Neural crest cell (in vitro differentiated cells): ENCODE measurements around the gene PMEPA1. TPM values are rescaled to one million over a fixed set of nuclear protein-coding genes. Genes with fewer than 3 reads are reported as not detected.

ENCODE experiments used
- DNase-seq: peaks from one replicate; pipeline ENCODE4 v3.0.0; 2021; ENCODE audit warnings: low read depth, mixed read lengths, low spot score
- H3K27ac Mint-ChIP-seq: one replicate; pipeline ENCODE4 v1.8.0; 2021; ENCODE audit warnings: mild to moderate bottlenecking, mixed read lengths; ENCODE audit not compliant: unreplicated experiment
- H3K27me3 Mint-ChIP-seq: 2 replicates; pipeline ENCODE4 v1.8.0; 2021; ENCODE audit warnings: low read depth, mild to moderate bottlenecking, mixed read lengths
- H3K36me3 Mint-ChIP-seq: 2 replicates; pipeline ENCODE4 v1.8.0; 2021; ENCODE audit warnings: low read depth, mild to moderate bottlenecking, mixed read lengths
- H3K4me1 Mint-ChIP-seq: 2 replicates; pipeline ENCODE4 v1.8.0; 2021; ENCODE audit warnings: mixed read lengths
- H3K4me3 Mint-ChIP-seq: one replicate; pipeline ENCODE4 v1.8.0; 2021; ENCODE audit warnings: mild to moderate bottlenecking, mixed read lengths
- H3K9me3 Mint-ChIP-seq: 2 replicates; pipeline ENCODE4 v1.8.0; 2021; ENCODE audit warnings: mixed read lengths
- total RNA-seq: library from RNA; stranded (reverse); gene quantifications from 2 replicates; pipeline ENCODE4 v1.2.1, GENCODE V29; 2021
- TF ChIP-seq, protein P1 (sequence below): fragments of 200-600 bp; sonication (generic); conservative IDR thresholded peaks from 2 replicates; pipeline ENCODE4 v1.5.0; 2021; ENCODE audit warnings: antibody characterized with exemption, mild to moderate bottlenecking

PMEPA1 gene
- total RNA-seq, 1 donor from 2014 or later, result 3.2 TPM

DNA sequence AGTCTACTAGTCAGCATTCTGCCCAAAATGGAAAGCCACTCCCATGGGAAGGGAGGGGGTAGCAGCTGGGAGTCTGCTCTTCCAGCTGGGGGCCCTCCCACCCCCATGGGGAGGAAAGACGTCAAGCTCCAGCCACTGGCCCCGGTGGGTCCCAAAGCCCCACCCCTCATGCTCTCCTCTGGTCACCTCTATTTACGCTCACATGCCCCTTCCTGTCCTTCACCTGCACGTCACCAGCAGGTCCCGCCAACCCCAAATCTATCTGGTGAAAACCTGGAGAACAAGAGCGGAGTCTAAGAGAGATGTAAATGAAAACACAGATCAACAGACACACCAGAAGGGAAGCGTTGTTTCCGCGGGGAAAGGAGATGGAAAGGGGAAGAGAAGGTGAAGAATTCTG is 59.5 kb downstream of the PMEPA1 start:
- Mint-ChIP-seq H3K27me3 (peaks cover 5% of the 10 kb centered on the region), H3K4me1 (peaks cover 5% of the 10 kb centered on the region)

DNA sequence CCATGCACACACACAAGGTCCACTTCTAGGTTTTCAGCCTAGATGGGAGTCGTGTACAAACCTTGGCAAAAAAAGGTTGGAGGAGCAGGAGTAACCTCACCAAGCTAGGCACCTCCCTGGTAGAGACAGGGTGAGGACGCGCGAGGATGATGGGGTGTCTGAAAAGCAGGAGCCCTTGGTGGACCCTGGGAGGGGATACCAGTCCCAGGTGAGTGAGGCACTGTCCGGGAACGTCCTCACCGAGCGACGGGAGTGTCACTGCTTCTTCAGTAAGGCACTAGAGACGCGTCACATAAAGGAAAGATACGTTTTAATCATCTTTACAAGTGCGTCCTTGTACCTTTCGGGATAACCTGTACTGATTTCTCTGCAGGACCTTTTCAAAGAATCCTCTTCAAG is 60.2 kb downstream of the PMEPA1 start:
- Mint-ChIP-seq H3K4me3 (no peak overlapping the region), H3K36me3 (peaks cover 3% of the 10 kb centered on the region), H3K27ac (no peak overlapping the region), H3K4me1 (peaks cover 5% of the 10 kb centered on the region), H3K9me3 (peaks cover 3% of the 10 kb centered on the region), H3K27me3 (peaks cover 5% of the 10 kb centered on the region)
- TF ChIP-seq, protein P1, sequence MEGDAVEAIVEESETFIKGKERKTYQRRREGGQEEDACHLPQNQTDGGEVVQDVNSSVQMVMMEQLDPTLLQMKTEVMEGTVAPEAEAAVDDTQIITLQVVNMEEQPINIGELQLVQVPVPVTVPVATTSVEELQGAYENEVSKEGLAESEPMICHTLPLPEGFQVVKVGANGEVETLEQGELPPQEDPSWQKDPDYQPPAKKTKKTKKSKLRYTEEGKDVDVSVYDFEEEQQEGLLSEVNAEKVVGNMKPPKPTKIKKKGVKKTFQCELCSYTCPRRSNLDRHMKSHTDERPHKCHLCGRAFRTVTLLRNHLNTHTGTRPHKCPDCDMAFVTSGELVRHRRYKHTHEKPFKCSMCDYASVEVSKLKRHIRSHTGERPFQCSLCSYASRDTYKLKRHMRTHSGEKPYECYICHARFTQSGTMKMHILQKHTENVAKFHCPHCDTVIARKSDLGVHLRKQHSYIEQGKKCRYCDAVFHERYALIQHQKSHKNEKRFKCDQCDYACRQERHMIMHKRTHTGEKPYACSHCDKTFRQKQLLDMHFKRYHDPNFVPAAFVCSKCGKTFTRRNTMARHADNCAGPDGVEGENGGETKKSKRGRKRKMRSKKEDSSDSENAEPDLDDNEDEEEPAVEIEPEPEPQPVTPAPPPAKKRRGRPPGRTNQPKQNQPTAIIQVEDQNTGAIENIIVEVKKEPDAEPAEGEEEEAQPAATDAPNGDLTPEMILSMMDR, result no peak
- no peak for DNase-seq

More for the DNA sequence above, 59.5 kb downstream of the PMEPA1 start:
- no peak for DNase-seq
- TF ChIP-seq, protein P1, result no peak
- Mint-ChIP-seq H3K9me3 (no peaks in the 10 kb centered on the region), H3K27ac (no peak overlapping the region), H3K36me3 (peaks cover 3% of the 10 kb centered on the region), H3K4me3 (no peak overlapping the region)

DNA sequence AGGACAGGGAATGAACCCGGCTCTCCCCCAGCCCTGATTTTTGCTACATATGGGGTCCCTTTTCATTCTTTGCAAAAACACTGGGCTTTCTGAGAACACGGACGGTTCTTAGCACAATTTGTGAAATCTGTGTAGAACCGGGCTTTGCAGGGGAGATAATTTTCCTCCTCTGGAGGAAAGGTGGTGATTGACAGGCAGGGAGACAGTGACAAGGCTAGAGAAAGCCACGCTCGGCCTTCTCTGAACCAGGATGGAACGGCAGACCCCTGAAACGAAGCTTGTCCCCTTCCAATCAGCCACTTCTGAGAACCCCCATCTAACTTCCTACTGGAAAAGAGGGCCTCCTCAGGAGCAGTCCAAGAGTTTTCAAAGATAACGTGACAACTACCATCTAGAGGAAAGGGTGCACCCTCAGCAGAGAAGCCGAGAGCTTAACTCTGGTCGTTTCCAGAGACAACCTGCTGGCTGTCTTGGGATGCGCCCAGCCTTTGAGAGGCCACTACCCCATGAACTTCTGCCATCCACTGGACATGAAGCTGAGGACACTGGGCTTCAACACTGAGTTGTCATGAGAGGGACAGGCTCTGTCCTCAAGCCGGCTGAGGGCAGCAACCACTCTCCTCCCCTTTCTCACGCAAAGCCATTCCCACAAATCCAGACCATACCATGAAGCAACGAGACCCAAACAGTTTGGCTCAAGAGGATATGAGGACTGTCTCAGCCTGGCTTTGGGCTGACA is 60.8 kb downstream of the PMEPA1 start:
- Mint-ChIP-seq H3K27me3 (peaks cover 2% of the 10 kb centered on the region), H3K36me3 (peaks cover 3% of the 10 kb centered on the region), H3K27ac (no peak overlapping the region), H3K4me3 (no peak overlapping the region), H3K9me3 (peaks cover 6% of the 10 kb centered on the region), H3K4me1 (no peaks in the 10 kb centered on the region)
- DNase-seq, result no peak
- TF ChIP-seq, protein P1, result no peak

DNA sequence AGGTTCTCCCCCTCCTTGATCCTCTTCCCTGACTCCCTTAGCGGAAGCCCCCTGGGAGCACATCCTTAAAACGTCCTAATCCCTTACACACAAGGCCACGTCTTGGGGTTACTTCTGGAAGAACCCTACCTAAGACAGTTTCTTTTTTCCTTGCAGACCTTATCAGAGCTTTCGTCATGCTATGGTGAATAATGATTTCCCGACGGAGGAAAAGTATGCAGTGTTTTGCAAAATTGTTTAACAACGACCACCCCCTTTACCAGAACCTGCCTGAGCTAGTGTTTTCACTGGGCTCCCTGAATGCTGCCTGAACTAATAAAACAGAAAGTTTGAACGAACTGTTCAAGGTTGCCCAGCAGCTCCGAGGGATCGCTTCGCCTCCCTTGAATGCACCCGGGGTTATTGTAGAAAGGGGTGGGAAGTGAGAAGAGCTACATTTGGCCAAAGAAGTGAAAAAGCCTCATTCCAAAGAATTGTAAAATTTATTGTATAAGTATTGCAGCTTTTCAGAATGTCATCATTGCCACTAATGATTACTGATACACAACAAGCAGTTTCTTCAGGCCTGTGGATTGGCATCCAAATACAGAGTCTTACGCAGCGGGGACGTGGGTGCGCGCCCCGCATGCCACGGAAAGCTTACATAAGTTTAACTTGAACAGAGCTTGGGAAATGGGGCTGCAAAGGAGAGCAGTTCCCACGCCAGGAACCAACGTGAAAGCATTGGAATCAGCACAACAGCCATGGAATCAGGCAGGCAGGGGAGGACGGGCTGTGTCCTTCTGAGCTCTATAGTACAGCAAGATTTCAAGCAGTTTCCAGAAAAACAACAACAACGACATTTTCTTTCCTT is 61.7 kb downstream of the PMEPA1 start:
- H3K4me1 Mint-ChIP-seq, result no peaks in the 10 kb centered on the region
- peaks cover 8% of the 10 kb centered on the region for H3K9me3 Mint-ChIP-seq
- no peak overlapping the region for H3K27ac Mint-ChIP-seq

More for the DNA sequence above, 61.7 kb downstream of the PMEPA1 start:
- no peak for DNase-seq
- Mint-ChIP-seq H3K4me3 (no peak overlapping the region), H3K27me3 (peaks cover 2% of the 10 kb centered on the region), H3K36me3 (peaks cover 3% of the 10 kb centered on the region)
- TF ChIP-seq, protein P1, result no peak
